ENCODE measurements around the gene MOSPD3.

DNA sequence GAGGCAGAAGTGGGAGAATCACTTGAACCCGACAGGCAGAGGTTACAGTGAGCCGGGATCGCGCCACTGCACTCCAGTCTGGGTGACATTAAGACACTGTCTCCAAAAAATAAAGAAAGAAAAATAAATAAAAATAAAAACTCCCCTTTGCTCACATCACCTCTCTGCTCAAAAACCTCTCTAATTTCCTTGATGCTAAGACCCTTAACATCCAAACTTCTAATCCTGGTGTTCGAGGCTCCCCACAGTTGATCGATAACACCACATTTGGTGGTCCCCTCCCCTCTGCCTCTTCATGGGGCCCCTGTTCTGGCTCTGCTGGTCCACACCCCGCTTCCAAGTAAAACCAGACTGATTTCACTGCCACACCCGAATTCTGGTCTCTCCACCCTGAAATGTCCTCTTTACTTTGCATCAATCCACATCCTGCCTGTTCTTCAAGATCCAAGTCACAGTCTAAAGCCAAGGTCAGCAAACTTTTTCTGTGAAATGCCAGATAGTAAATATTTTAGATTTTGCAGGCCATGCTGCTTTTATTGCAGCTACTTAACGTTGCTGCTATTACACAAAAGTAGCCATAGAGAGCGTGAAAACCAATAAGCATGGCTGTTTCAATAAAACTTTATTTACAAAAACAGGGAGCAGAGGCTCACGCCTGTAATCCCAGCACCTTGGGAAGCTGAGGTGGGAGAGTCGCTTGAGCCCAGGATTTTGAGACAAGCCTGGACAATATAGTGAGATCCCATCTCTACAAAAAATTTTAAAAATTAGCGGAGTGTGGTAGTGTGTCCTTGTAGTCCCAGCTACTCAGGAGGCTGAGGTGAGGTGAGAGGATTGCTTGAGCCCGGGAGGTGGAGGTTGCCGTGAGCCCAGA lies 11.8 kb downstream of the MOSPD3 start:
- TF ChIP-seq POLR2AphosphoS5 (IDR thresholded peaks at IDR 0.05; ENCODE audit: low read depth, low read length) (no peak), SIN3A (IDR thresholded peaks at IDR 0.05; ENCODE audit: borderline replicate concordance, insufficient read depth, low read length) (no peak), TAF1 (IDR thresholded peaks at IDR 0.05; ENCODE audit: borderline replicate concordance, insufficient read depth, low read length) (no peak), FOXP2 (optimal IDR thresholded peaks at IDR 0.05; ENCODE audit: borderline replicate concordance, extremely low read depth, extremely low read length, insufficient read depth) (no peak)
- TF ChIP-seq, protein P1, sequence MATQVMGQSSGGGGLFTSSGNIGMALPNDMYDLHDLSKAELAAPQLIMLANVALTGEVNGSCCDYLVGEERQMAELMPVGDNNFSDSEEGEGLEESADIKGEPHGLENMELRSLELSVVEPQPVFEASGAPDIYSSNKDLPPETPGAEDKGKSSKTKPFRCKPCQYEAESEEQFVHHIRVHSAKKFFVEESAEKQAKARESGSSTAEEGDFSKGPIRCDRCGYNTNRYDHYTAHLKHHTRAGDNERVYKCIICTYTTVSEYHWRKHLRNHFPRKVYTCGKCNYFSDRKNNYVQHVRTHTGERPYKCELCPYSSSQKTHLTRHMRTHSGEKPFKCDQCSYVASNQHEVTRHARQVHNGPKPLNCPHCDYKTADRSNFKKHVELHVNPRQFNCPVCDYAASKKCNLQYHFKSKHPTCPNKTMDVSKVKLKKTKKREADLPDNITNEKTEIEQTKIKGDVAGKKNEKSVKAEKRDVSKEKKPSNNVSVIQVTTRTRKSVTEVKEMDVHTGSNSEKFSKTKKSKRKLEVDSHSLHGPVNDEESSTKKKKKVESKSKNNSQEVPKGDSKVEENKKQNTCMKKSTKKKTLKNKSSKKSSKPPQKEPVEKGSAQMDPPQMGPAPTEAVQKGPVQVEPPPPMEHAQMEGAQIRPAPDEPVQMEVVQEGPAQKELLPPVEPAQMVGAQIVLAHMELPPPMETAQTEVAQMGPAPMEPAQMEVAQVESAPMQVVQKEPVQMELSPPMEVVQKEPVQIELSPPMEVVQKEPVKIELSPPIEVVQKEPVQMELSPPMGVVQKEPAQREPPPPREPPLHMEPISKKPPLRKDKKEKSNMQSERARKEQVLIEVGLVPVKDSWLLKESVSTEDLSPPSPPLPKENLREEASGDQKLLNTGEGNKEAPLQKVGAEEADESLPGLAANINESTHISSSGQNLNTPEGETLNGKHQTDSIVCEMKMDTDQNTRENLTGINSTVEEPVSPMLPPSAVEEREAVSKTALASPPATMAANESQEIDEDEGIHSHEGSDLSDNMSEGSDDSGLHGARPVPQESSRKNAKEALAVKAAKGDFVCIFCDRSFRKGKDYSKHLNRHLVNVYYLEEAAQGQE (IDR thresholded peaks at IDR 0.05; ENCODE audit: insufficient read depth in 1 of 2, low read depth in 2 of 2, low read length in 2 of 2) = no peak

Data from PFSK-1 (cell line).